Erythroblast (primary cell): ENCODE results near the gene WBP2.

Source experiments
- GATA1 ChIP-seq: IDR thresholded peaks from 2 replicates; pipeline ENCODE4 v1.6.1; 2011; ENCODE audit warnings: low read depth, mild to moderate bottlenecking, control low read depth, low read length, moderate library complexity
- POLR2A ChIP-seq: IDR thresholded peaks from 2 replicates; pipeline ENCODE4 v1.6.1; 2011; ENCODE audit warnings: mild to moderate bottlenecking, low read length

- TF ChIP-seq POLR2A: no peak
- TF ChIP-seq GATA1: no peak
These were observed 33.6 kb downstream of the WBP2 start for GRCh38 chr17:75821552-75821951.
